ENCODE results near the gene SLFN14.

The SLFN14 gene

GRCh38 chr17:35555691-35556090, 4.9 kb downstream of the SLFN14 start:
- Histone ChIP-seq H3K27me3 (replicated peaks) (peaks cover 13% of the 10 kb centered on the region), H3K27ac (no peak overlapping the region), H3K4me3 (ENCODE audit: low read depth, low read length) (no peak overlapping the region), H3K36me3 (replicated peaks) (no peaks in the 10 kb centered on the region)
- in situ Hi-C loops (cut with HindIII; ENCODE audit: low pct_ligation_motif_present, low sequenced_read_pairs) = no loop called here
- peak; percentile 32 for TF ChIP-seq CTCF (IDR thresholded peaks at IDR 0.05; ENCODE audit: low read depth, low read length, missing control alignments)
- DNase-seq = no peak

GRCh38 chr17:35554668-35555067, 6.0 kb downstream of the SLFN14 start:
- no peaks in the 10 kb centered on the region for H3K36me3 ChIP-seq (replicated peaks)
- in situ Hi-C loops (cut with HindIII; ENCODE audit: low pct_ligation_motif_present, low sequenced_read_pairs) = no loop called here
- peaks cover 13% of the 10 kb centered on the region for H3K27me3 ChIP-seq (replicated peaks)
- no peak overlapping the region for H3K27ac ChIP-seq
- no peak for TF ChIP-seq CTCF (IDR thresholded peaks at IDR 0.05; ENCODE audit: low read depth, low read length, missing control alignments)
- DNase-seq = no peak
- no peak overlapping the region for H3K4me3 ChIP-seq (ENCODE audit: low read depth, low read length)

GRCh38 chr17:35553310-35553709, 7.3 kb downstream of the SLFN14 start:
- peaks cover 15% of the 10 kb centered on the region for H3K27me3 ChIP-seq (replicated peaks)

GRCh38 chr17:35548978-35549377, 11.6 kb downstream of the SLFN14 start:
- Histone ChIP-seq H3K36me3 (replicated peaks) (no peaks in the 10 kb centered on the region), H3K4me3 (ENCODE audit: low read depth, low read length) (no peak overlapping the region), H3K27ac (no peak overlapping the region), H3K27me3 (replicated peaks) (peaks cover 8% of the 10 kb centered on the region)
- no peak for TF ChIP-seq CTCF (IDR thresholded peaks at IDR 0.05; ENCODE audit: low read depth, low read length, missing control alignments)
- in situ Hi-C loops (cut with HindIII; ENCODE audit: low pct_ligation_motif_present, low sequenced_read_pairs) = loop anchor here (25.0 kb wide), 1 partner anchor 237 kb away; no protein-coding TSS in a partner anchor
- DNase-seq = no peak

More at GRCh38 chr17:35553310-35553709, 7.3 kb downstream of the SLFN14 start:
- DNase-seq = no peak
- no peak for TF ChIP-seq CTCF (IDR thresholded peaks at IDR 0.05; ENCODE audit: low read depth, low read length, missing control alignments)
- in situ Hi-C loops (cut with HindIII; ENCODE audit: low pct_ligation_motif_present, low sequenced_read_pairs) = no loop called here
- Histone ChIP-seq H3K4me3 (ENCODE audit: low read depth, low read length) (no peak overlapping the region), H3K27ac (no peak overlapping the region), H3K36me3 (replicated peaks) (no peaks in the 10 kb centered on the region)

- no peak overlapping the region for H3K27ac ChIP-seq
- TF ChIP-seq CTCF (IDR thresholded peaks at IDR 0.05; ENCODE audit: low read depth, low read length, missing control alignments) = no peak
- in situ Hi-C loops (cut with HindIII; ENCODE audit: low pct_ligation_motif_present, low sequenced_read_pairs) = loop anchor here (25.0 kb wide), 1 partner anchor 236 kb away; no protein-coding TSS in a partner anchor
- DNase-seq = no peak
- H3K36me3 ChIP-seq (replicated peaks) = no peaks in the 10 kb centered on the region
- H3K4me3 ChIP-seq (ENCODE audit: low read depth, low read length) = no peak overlapping the region
- peaks cover 8% of the 10 kb centered on the region for H3K27me3 ChIP-seq (replicated peaks)
These were observed 12.3 kb downstream of the SLFN14 start for GRCh38 chr17:35548208-35548810.

GRCh38 chr17:35546487-35546886, 14.1 kb downstream of the SLFN14 start:
- Histone ChIP-seq H3K36me3 (replicated peaks) (no peaks in the 10 kb centered on the region), H3K4me3 (ENCODE audit: low read depth, low read length) (no peak overlapping the region), H3K27me3 (replicated peaks) (peaks cover 3% of the 10 kb centered on the region), H3K27ac (no peak overlapping the region)
- in situ Hi-C loops (cut with HindIII; ENCODE audit: low pct_ligation_motif_present, low sequenced_read_pairs) = loop anchor here (25.0 kb wide), 1 partner anchor 234 kb away; no protein-coding TSS in a partner anchor
- DNase-seq = no peak
- TF ChIP-seq CTCF (IDR thresholded peaks at IDR 0.05; ENCODE audit: low read depth, low read length, missing control alignments) = no peak
